GM23248 (cell line): ENCODE results near the gene CBS.

ENCODE experiments used
- EZH2 ChIP-seq: fragments of 200-600 bp; sonication (generic); IDR thresholded peaks from 2 replicates; pipeline ENCODE4 v1.6.1; 2018; ENCODE audit warnings: antibody characterized with exemption, mild to moderate bottlenecking; ENCODE audit not compliant: insufficient read depth, poor library complexity, severe bottlenecking
- EZH2phosphoT487 ChIP-seq: fragments of 200-600 bp; sonication (generic); IDR thresholded peaks from 2 replicates; pipeline ENCODE4 v1.6.1; 2018; ENCODE audit warnings: antibody characterized with exemption, moderate library complexity, mild to moderate bottlenecking, low read depth; ENCODE audit not compliant: insufficient read depth

DNA sequence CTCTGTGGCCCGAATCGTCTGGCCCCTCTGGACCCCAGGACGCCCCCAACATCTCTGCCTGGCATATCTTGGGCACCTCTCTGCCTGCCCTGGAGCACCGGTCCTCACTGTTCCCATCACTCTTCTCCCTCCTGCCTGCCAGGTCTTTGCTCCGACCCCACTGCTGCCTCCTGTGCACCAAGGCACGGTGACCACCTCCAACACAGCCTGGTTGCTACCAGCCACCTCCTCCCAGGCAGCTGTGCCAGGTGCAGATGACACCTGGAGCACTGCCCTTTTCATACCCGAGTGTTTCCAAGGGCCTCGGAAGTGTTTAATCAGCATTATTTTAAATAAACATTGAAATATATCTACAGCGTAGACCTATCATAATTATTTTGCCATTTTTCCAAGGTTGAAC is 70.0 kb downstream of the CBS start:
- TF ChIP-seq EZH2: no peak
- TF ChIP-seq EZH2phosphoT487: no peak
